ENCODE data around the gene ZFP36.

DNA sequence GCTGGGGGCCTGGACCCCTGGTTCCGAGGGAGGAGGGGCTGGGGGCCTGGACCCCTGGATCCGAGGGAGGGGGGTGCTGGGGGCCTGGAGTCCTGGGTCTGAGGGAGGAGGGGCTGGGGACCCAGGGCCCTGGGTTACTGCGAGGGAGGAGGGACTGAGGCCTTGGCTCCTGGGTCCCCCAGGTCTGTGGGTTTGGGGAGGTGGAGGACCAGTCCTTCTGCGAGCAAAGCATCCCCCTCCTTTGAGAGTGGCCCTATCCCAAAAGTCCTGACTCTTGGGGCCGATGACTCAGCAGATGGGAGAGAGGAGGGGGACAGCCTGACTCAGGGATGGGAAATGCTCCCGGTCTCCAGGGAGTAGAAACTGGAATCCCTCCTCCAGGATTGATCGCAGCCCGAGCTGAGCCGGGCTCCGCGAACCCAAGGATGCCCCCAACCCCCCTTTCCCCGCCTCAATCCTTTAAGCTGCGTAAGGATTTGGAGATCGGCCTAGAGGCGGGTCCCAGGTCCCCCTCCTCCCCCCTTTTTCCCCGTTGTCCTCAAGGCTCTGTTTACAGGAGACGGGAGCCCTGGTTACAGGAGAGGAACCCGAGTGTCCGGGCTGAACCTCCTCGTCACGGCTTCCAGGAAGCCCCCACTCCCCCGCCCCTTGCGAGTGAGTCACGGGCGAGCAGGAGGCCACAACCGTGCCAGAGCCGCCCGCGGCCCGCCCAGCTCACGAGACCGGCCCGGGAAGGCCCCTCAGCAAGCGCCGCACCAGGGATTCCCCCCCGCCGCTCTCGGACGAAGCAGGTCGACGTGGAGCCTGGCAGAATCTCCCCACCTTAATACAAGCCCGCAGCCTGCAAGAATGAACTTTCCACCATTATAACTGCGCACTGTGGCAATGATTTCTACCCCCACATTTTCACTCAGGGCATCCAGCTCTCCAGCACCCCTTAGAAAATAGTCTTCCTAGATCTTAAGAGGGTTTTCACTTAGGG, 3.0 kb upstream of the ZFP36 start:
- TF ChIP-seq, protein P1, sequence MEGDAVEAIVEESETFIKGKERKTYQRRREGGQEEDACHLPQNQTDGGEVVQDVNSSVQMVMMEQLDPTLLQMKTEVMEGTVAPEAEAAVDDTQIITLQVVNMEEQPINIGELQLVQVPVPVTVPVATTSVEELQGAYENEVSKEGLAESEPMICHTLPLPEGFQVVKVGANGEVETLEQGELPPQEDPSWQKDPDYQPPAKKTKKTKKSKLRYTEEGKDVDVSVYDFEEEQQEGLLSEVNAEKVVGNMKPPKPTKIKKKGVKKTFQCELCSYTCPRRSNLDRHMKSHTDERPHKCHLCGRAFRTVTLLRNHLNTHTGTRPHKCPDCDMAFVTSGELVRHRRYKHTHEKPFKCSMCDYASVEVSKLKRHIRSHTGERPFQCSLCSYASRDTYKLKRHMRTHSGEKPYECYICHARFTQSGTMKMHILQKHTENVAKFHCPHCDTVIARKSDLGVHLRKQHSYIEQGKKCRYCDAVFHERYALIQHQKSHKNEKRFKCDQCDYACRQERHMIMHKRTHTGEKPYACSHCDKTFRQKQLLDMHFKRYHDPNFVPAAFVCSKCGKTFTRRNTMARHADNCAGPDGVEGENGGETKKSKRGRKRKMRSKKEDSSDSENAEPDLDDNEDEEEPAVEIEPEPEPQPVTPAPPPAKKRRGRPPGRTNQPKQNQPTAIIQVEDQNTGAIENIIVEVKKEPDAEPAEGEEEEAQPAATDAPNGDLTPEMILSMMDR (IDR thresholded peaks at IDR 0.05), result no peak
- peak; percentile 97 to 100 for TF ChIP-seq POLR2AphosphoS5 (IDR thresholded peaks at IDR 0.05)

Data from upper lobe of left lung (tissue), 4 donors.